ENCODE measurements around the gene MLX. TPM values are rescaled to one million over a fixed set of nuclear protein-coding genes. Genes with fewer than 3 reads are reported as not detected.

Gene MLX
- total and polyA plus RNA-seq, 2 of the 8 experiments (the other 6 are each of a cell fraction or from before 2014, with no cell fraction given): 27.0 to 27.5 TPM

DNA sequence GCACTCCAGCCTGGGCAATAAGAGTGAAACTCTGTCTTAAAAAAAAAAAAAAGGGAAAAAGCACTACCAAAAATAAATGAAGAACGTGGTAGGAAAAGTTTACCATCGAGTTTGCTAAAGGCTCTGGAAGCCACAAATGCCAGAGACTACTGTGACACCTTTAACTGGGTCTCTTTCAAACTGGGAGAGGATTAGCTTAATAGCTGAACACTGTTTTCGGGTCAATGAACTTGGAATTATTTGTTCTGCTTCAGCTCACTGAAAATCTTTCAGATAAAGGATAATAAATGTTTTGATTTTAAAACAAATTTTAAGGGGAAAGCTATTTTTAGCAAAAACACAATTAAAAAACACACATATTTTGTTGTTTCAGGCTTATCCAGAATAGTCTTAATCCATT, 40.9 kb downstream of the MLX start:
- Histone ChIP-seq H2BK5ac (ENCODE audit: low read depth, low read length) (no peak overlapping the region), H2BK120ac (replicated peaks; ENCODE audit: low read depth, low read length) (no peak overlapping the region), H4K5ac (ENCODE audit: insufficient read length, low read depth, low read length) (no peak overlapping the region), H4K8ac (ENCODE audit: extremely low read depth, insufficient read depth, low read length) (no peak overlapping the region), H3K27ac (ENCODE audit: low read depth, low read length) (no peak overlapping the region), H3K36me3 (ENCODE audit: control insufficient read depth in 2 of 4, insufficient read depth in 4 of 4, low read length in 3 of 4) (peaks cover 9 to 14% (median 11%) of the 10 kb centered on the region in 4 experiments; a peak in 7 of 8 replicates), H3K9me3 (ENCODE audit: insufficient read depth in 2 of 2, low read depth in 1 of 2, low read length in 1 of 2) (no peaks in the 10 kb centered on the region), H3K4me2 (ENCODE audit: insufficient read depth in 1 of 2, low read depth in 2 of 2, low read length in 2 of 2) (peak overlapping the region; percentile 73 to 94; a peak in 3 of 4 replicates), H3K18ac (ENCODE audit: extremely low read depth, low read length) (no peak overlapping the region), H2BK15ac (ENCODE audit: low read length) (no peak overlapping the region), H3K56ac (replicated peaks; ENCODE audit: insufficient read length, low read depth, low read length) (no peak overlapping the region), H3K27me3 (replicated peaks in 1 of 4; ENCODE audit: control insufficient read depth in 3 of 4, extremely low read depth in 1 of 4, insufficient read depth in 3 of 4, low read length in 3 of 4) (no peaks in the 10 kb centered on the region), H2BK12ac (ENCODE audit: low read depth, low read length) (no peak overlapping the region), H2AFZ (ENCODE audit: low read length) (no peak overlapping the region), H3K14ac (ENCODE audit: insufficient read length) (no peak overlapping the region), H3K4me1 (replicated peaks in 1 of 4; ENCODE audit: control insufficient read depth in 3 of 4, insufficient read depth in 4 of 4, low read length in 3 of 4) (peaks cover 0 to 4% (median 2%) of the 10 kb centered on the region in 4 experiments; a peak in 6 of 7 replicates), H3K23ac (ENCODE audit: insufficient read length) (no peak overlapping the region), H2AK5ac (ENCODE audit: low read depth, low read length) (no peak overlapping the region), H3K4ac (replicated peaks; ENCODE audit: insufficient read length, low read depth, low read length) (no peak overlapping the region), H3K23me2 (ENCODE audit: low read depth, low read length) (peaks cover 3% of the 10 kb centered on the region), H4K91ac (replicated peaks; ENCODE audit: insufficient read length, low read length) (no peak overlapping the region), H3K79me1 (ENCODE audit: low read depth, low read length) (peaks cover 9% of the 10 kb centered on the region), H3K4me3 (ENCODE audit: extremely low read depth in 1 of 4, insufficient read depth in 2 of 4, low read depth in 3 of 4, low read length in 4 of 4) (peak overlapping the region; percentile 73 to 98 (median 86); a peak in 5 of 8 replicates), H3K79me2 (ENCODE audit: control insufficient read depth in 1 of 2, insufficient read depth in 2 of 2, low read length in 2 of 2) (peaks cover 8 to 56% of the 10 kb centered on the region in 2 experiments), H3K9ac (replicated peaks in 1 of 4; ENCODE audit: extremely low read depth in 1 of 4, low read depth in 3 of 4, low read length in 3 of 4) (no peak overlapping the region; a peak in 1 of 7 replicates), H4K20me1 (replicated peaks in 1 of 2; ENCODE audit: control insufficient read depth in 1 of 2, insufficient read depth in 2 of 2, low read length in 2 of 2) (peaks cover 0 to 3% of the 10 kb centered on the region in 2 experiments), H2BK20ac (ENCODE audit: low read length) (no peak overlapping the region)
- FAIRE-seq (no peak), DNase-seq (ENCODE audit: low read depth in 1 of 2, low spot score in 2 of 2) (no peak)
- ChIA-PET CTCF (ENCODE audit: partially characterized antibody) (interaction anchor here (0.7 to 3.1 kb wide), 8 partner anchors 11 to 73 kb away, joined by 3 to 11 read pairs (median 5); partner anchors contain the start of gene PSMC3IP), POLR2A (ENCODE audit: partially characterized antibody) (interaction anchor here (1.2 to 3.6 kb wide), 3 partner anchors 11 to 33 kb away, joined by 3 to 12 read pairs (median 4); partner anchors contain the start of gene PSMC3IP)
- 82% methylated on average over 3 of the region's 3 CpGs; no CpG with 5 or more reads in 1 of the 2 experiments for WGBS, 2 experiments (ENCODE audit: extremely low coverage in 1 of 2, insufficient coverage in 1 of 2, insufficient read length in 1 of 2, insufficient replicate concordance in 2 of 2, low coverage in 1 of 2, low lambda C conversion rate in 2 of 2, missing lambda C conversion rate in 1 of 2)
- no peak for TF ChIP-seq CTBP2 (IDR thresholded peaks at IDR 0.05; ENCODE audit: borderline replicate concordance, insufficient read depth, insufficient read length, low read length)
- no peak for TF ChIP-seq CHD2 (IDR thresholded peaks at IDR 0.05; ENCODE audit: low read length)
- TF ChIP-seq SIX5 (IDR thresholded peaks at IDR 0.05; ENCODE audit: low read depth, low read length): no peak
